ENCODE results near the gene SUMO4. TPM values are rescaled to one million over a fixed set of nuclear protein-coding genes. Genes with fewer than 3 reads are reported as not detected.
A peak's percentile ranks its signal among the peaks of the same experiment; 100 is the strongest.

The SUMO4 gene
- total RNA-seq, 4 donors from 2014 or later = 1.0 to 6.0 (median 3.4) TPM

- Histone ChIP-seq H3K36me3 (no peaks in the 10 kb centered on the region), H3K4me1 (peaks cover 3% of the 10 kb centered on the region), H3K4me3 (no peak overlapping the region), H3K27me3 (peaks cover 20% of the 10 kb centered on the region), H3K9me3 (no peaks in the 10 kb centered on the region), H3K27ac (no peak overlapping the region)
- peak in 1 of 2 donors; percentile 41 for DNase-seq (ENCODE audit: low spot score in 2 of 2)
- TF ChIP-seq POLR2AphosphoS5 (IDR thresholded peaks at IDR 0.05) (no peak), POLR2A (IDR thresholded peaks at IDR 0.05) (no peak), EP300 (IDR thresholded peaks at IDR 0.05) (no peak)
- TF ChIP-seq, protein P1, sequence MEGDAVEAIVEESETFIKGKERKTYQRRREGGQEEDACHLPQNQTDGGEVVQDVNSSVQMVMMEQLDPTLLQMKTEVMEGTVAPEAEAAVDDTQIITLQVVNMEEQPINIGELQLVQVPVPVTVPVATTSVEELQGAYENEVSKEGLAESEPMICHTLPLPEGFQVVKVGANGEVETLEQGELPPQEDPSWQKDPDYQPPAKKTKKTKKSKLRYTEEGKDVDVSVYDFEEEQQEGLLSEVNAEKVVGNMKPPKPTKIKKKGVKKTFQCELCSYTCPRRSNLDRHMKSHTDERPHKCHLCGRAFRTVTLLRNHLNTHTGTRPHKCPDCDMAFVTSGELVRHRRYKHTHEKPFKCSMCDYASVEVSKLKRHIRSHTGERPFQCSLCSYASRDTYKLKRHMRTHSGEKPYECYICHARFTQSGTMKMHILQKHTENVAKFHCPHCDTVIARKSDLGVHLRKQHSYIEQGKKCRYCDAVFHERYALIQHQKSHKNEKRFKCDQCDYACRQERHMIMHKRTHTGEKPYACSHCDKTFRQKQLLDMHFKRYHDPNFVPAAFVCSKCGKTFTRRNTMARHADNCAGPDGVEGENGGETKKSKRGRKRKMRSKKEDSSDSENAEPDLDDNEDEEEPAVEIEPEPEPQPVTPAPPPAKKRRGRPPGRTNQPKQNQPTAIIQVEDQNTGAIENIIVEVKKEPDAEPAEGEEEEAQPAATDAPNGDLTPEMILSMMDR (IDR thresholded peaks at IDR 0.05) = no peak
- WGBS = 94% methylated on average over 7 of the region's 7 CpGs
These were observed 45.5 kb downstream of the SUMO4 start for GRCh38 chr6:149445573-149445972.

- Histone ChIP-seq H3K9me3 (no peaks in the 10 kb centered on the region), H3K4me3 (no peak overlapping the region), H3K27me3 (peaks cover 26% of the 10 kb centered on the region), H3K4me1 (peaks cover 16% of the 10 kb centered on the region), H3K36me3 (no peaks in the 10 kb centered on the region), H3K27ac (no peak overlapping the region)
- TF ChIP-seq, protein P1 (IDR thresholded peaks at IDR 0.05) = no peak
- TF ChIP-seq POLR2AphosphoS5 (IDR thresholded peaks at IDR 0.05) (no peak), EP300 (IDR thresholded peaks at IDR 0.05) (no peak), POLR2A (IDR thresholded peaks at IDR 0.05) (no peak)
- WGBS = 94% methylated on average over 5 of the region's 5 CpGs
- DNase-seq (ENCODE audit: low spot score in 2 of 2) = no peak
These were observed 46.8 kb downstream of the SUMO4 start for GRCh38 chr6:149446791-149447376.

DNA sequence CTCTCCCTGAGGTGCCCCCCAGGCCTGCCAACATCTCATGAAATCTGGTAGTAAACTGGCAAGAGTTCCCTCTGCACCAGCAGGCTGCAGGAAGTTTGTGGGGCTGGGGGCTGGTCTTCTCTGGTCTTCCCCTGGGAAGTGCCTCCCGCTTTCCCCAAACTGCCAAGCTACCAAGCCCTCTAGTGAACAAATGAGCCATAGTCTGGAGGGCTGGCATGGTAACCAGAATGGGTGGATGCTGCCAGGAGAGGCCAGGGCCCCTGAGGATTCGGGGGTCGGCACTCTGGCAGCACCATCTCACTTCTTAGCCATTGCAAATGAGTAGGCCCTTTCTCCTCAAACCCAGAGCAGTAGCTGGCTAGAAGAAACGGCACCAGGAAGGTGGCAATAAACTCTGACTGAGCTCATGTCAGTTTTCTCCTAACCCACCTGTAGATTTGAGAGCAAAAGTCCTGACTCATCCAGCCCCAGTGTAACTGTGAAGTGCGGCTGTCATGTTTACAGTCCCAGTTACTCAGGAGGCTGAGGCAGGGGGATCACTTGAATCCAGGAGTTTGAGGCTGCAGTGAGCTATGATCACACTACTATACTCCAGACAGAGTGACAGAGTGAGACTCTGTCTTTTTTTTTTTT, 48.9 kb downstream of the SUMO4 start:
- Histone ChIP-seq H3K36me3 (no peaks in the 10 kb centered on the region), H3K4me3 (no peak overlapping the region), H3K27ac (no peak overlapping the region), H3K27me3 (peaks cover 22% of the 10 kb centered on the region), H3K4me1 (peaks cover 25% of the 10 kb centered on the region), H3K9me3 (no peaks in the 10 kb centered on the region)
- WGBS = 82% methylated on average over 4 of the region's 5 CpGs
- TF ChIP-seq EP300 (IDR thresholded peaks at IDR 0.05) (no peak), POLR2A (IDR thresholded peaks at IDR 0.05) (no peak), POLR2AphosphoS5 (IDR thresholded peaks at IDR 0.05) (no peak)
- TF ChIP-seq, protein P1 (IDR thresholded peaks at IDR 0.05) = no peak
- no peak for DNase-seq (ENCODE audit: low spot score in 2 of 2)

- Histone ChIP-seq H3K9me3 (no peaks in the 10 kb centered on the region), H3K36me3 (no peaks in the 10 kb centered on the region), H3K4me1 (peaks cover 36% of the 10 kb centered on the region), H3K4me3 (peak overlapping the region; percentile 67), H3K27ac (no peak overlapping the region), H3K27me3 (peaks cover 22% of the 10 kb centered on the region)
- DNase-seq (ENCODE audit: low spot score in 2 of 2) = no peak
- WGBS = 71% methylated on average over 14 of the region's 14 CpGs
- TF ChIP-seq EP300 (IDR thresholded peaks at IDR 0.05) = no peak
These were observed 50.0 kb downstream of the SUMO4 start for GRCh38 chr6:149449831-149450678.

Other genes with a start within 250 kb of the SUMO4 start
- gene TAB2, start 82.5 kb upstream of the SUMO4 start, total RNA-seq = 10 to 100 TPM; 49.8 to 81.8 (median 74.1) TPM
- 1 to 10 TPM in 1 of 4 donors, under 1 TPM in 3; 0.23 to 4.7 (median 0.46) TPM for gene ZC3H12D, start 84.8 kb downstream of the SUMO4 start, total RNA-seq
- 10 to 100 TPM; 15.6 to 39.9 (median 19.0) TPM for gene PPIL4, start 145.8 kb downstream of the SUMO4 start, total RNA-seq
- gene GINM1, start 166.1 kb downstream of the SUMO4 start, total RNA-seq = 10 to 100 TPM; 24.9 to 43.8 (median 34.4) TPM
- gene KATNA1, start 248.5 kb downstream of the SUMO4 start, total RNA-seq = 10 to 100 TPM; 11.7 to 34.4 (median 16.7) TPM